Lung (tissue), 12 donors: ENCODE data around the gene TMEM59L. TPM values are rescaled to one million over a fixed set of nuclear protein-coding genes. Genes with fewer than 3 reads are reported as not detected.

Source experiments
- ATAC-seq: fragments of 200-7000 bp; cut with Tn5 transposase; one replicate; pipeline ENCODE4 v1.9.1; 2020; ENCODE audit warnings: moderate number of reproducible peaks; ENCODE audit not compliant: insufficient read depth, low FRiP score
- DNase-seq, 3 donors: peaks; one replicate each; pipeline ENCODE4 v3.0.0-alpha.2; 2013 to 2017
- H3K27ac ChIP-seq, 2 donors: one replicate each; pipeline ENCODE4 v1.5.1; 2013; ENCODE audit warnings: mild to moderate bottlenecking in 2 of 2, moderate library complexity in 2 of 2, control low read depth in 1 of 2, inconsistent platforms in 1 of 2, low read depth in 1 of 2, low read length in 1 of 2
- H3K27me3 ChIP-seq, 3 donors: one replicate each; pipeline ENCODE4 v1.5.1; 2013; ENCODE audit warnings: low read length in 2 of 3; ENCODE audit not compliant: control insufficient read depth in 3 of 3, insufficient read depth in 3 of 3
- H3K36me3 ChIP-seq, 4 donors: one replicate each; pipeline ENCODE4 v1.5.1; 2013; ENCODE audit warnings: low read length in 4 of 4, mild to moderate bottlenecking in 1 of 4, moderate library complexity in 1 of 4; ENCODE audit not compliant: control insufficient read depth in 4 of 4, insufficient read depth in 4 of 4
- H3K4me1 ChIP-seq, 5 donors: one replicate each; pipeline ENCODE4 v1.5.1; 2013; ENCODE audit warnings: low read length in 5 of 5, mild to moderate bottlenecking in 2 of 5, moderate library complexity in 1 of 5; ENCODE audit not compliant: control insufficient read depth in 5 of 5, insufficient read depth in 5 of 5
- H3K4me3 ChIP-seq: one replicate; pipeline ENCODE4 v1.5.1; 2013; ENCODE audit warnings: mild to moderate bottlenecking, control low read depth, moderate library complexity
- H3K9ac ChIP-seq, 2 donors: one replicate each; pipeline ENCODE4 v1.5.1; 2013; ENCODE audit warnings: low read length in 2 of 2, control low read depth in 1 of 2; ENCODE audit not compliant: insufficient read depth in 1 of 2
- H3K9me3 ChIP-seq, 4 donors: one replicate each; pipeline ENCODE4 v1.5.1; 2013; ENCODE audit warnings: low read length in 3 of 4, mild to moderate bottlenecking in 1 of 4, moderate library complexity in 1 of 4; ENCODE audit not compliant: control insufficient read depth in 4 of 4, insufficient read depth in 3 of 4
- CTCF ChIP-seq: IDR thresholded peaks from 2 replicates; pipeline ENCODE4 v1.5.1; 2012; ENCODE audit warnings: mild to moderate bottlenecking; ENCODE audit errors: control extremely low read depth, extremely low read depth
- WGBS, 2 donors: extraction: QIAGEN DNeasy Blood & Tissue Kit; methylation state at CpG; one replicate each; pipeline ENCODE4 v1.1.7; 2013; 5-methylcytosine and 5-hydroxymethylcytosine counted together
- polyA plus RNA-seq, 2 donors: library from polyadenylated mRNA; stranded (reverse); fragments of 200-250 nt; gene quantifications; one replicate each; pipeline ENCODE4 v1.2.1, GENCODE V29; 2013
- total RNA-seq, 2 donors: library from RNA; depleted of rRNA in 1 of 2; stranded (reverse); fragments of >200 nt in 1 of 2; gene quantifications; one replicate each; pipeline ENCODE4 v1.2.1, GENCODE V29; 2014 to 2021
- donor health status: control.
- donor health status: control.
- donor health status: Bipolar disorder and iron deficiency.
- donor health status: healthy.
- donor health status: DM: yes; HTN: yes; CAD: no.

The TMEM59L gene
- total and polyA plus RNA-seq, 4 donors = 0.49 to 2.8 (median 1.4) TPM

DNA sequence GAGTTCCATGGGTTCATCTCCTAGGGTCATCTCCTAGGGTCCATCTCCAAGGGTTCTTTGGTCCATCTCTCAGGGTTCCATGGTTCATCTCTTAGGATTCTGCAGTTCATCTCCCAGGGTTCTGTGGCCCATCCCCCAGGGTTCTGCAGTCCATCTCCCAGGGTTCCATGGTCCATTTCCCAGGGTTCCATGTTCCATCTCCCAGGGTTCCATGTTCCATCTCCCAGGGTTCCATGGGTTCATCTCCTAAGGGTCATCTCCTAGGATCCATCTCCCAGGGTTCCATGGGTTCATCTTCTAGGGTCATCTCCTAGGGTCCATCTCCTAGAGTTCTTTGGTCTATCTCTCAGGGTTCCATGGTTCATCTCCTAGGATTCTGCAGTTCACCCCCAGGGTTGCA, 4.9 kb downstream of the TMEM59L start:
- Histone ChIP-seq H3K9me3 (peaks cover 0 to 2% (median 0%) of the 10 kb centered on the region in 4 donors), H3K4me1 (peaks cover 0 to 9% (median 4%) of the 10 kb centered on the region in 5 donors), H3K36me3 (no peaks in the 10 kb centered on the region), H3K4me3 (no peak overlapping the region), H3K27me3 (peaks cover 0 to 21% (median 16%) of the 10 kb centered on the region in 3 donors), H3K27ac (no peak overlapping the region), H3K9ac (no peak overlapping the region)
- no peak for TF ChIP-seq CTCF
- no peak for ATAC-seq
- DNase-seq = no peak

- no peak overlapping the region for H3K27ac ChIP-seq
- DNase-seq (no peak), ATAC-seq (no peak)
- peaks cover 0 to 17% (median 15%) of the 10 kb centered on the region in 3 donors for H3K27me3 ChIP-seq
- TF ChIP-seq CTCF = no peak
- peaks cover 0 to 2% (median 0%) of the 10 kb centered on the region in 5 donors for H3K4me1 ChIP-seq
- no peak overlapping the region for H3K9ac ChIP-seq
- peaks cover 0 to 2% (median 0%) of the 10 kb centered on the region in 4 donors for H3K9me3 ChIP-seq
- H3K4me3 ChIP-seq = no peak overlapping the region
- H3K36me3 ChIP-seq = no peaks in the 10 kb centered on the region
- WGBS, 2 donors = 94 to 96% methylated on average over 13 of the region's 13 CpGs
These were observed 5.6 kb downstream of the TMEM59L start for GRCh38 chr19:18618236-18618635.

- WGBS, 2 donors = 83 to 84% methylated on average over 10 of the region's 10 CpGs
- DNase-seq (no peak), ATAC-seq (no peak)
- Histone ChIP-seq H3K9ac (no peak overlapping the region), H3K27ac (no peak overlapping the region), H3K4me1 (no peaks in the 10 kb centered on the region), H3K36me3 (no peaks in the 10 kb centered on the region), H3K4me3 (no peak overlapping the region), H3K9me3 (peaks cover 0 to 2% (median 0%) of the 10 kb centered on the region in 4 donors), H3K27me3 (peaks cover 0 to 4% (median under 1%) of the 10 kb centered on the region in 3 donors)
- no peak for TF ChIP-seq CTCF
These were observed 7.6 kb downstream of the TMEM59L start for GRCh38 chr19:18620311-18620710.

DNA sequence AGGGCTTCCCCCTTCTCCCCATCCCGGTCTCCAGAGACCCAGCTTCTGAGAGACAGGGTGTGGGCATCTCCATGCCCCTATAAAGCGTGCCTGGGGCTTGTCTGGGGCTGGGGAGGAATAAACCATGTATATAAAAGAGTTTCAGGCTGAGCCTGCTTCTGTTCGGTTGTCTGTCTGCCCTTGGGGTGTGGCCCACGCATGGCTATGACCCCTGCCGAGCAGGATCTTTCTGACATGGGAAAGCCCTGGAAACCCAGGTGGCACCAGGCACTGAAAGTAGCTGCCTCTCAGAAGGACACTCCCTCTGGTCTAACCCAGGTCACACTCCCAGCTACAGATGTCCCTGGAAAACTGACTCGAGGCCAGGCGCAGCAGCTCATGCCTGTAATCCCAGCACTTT, 8.2 kb downstream of the TMEM59L start:
- 90 to 93% methylated on average over 7 of the region's 7 CpGs for WGBS, 2 donors
- Histone ChIP-seq H3K9me3 (peaks cover 0 to 2% (median 0%) of the 10 kb centered on the region in 4 donors), H3K4me1 (no peaks in the 10 kb centered on the region), H3K27ac (no peak overlapping the region), H3K4me3 (no peak overlapping the region), H3K27me3 (peaks cover 0 to 2% (median 0%) of the 10 kb centered on the region in 3 donors), H3K9ac (no peak overlapping the region), H3K36me3 (no peaks in the 10 kb centered on the region)
- TF ChIP-seq CTCF = no peak
- ATAC-seq (no peak), DNase-seq (no peak)
